GM18873 (cell line): ENCODE measurements around the gene EMCN.

Experiments
- ATAC-seq: cut with Tn5 transposase; IDR thresholded peaks from one replicate; pipeline ENCODE4 v1.9.1; 2021; ENCODE audit warnings: mild to moderate bottlenecking, moderate library complexity, moderate number of reproducible peaks; ENCODE audit not compliant: unreplicated experiment, low FRiP score

The EMCN gene

DNA sequence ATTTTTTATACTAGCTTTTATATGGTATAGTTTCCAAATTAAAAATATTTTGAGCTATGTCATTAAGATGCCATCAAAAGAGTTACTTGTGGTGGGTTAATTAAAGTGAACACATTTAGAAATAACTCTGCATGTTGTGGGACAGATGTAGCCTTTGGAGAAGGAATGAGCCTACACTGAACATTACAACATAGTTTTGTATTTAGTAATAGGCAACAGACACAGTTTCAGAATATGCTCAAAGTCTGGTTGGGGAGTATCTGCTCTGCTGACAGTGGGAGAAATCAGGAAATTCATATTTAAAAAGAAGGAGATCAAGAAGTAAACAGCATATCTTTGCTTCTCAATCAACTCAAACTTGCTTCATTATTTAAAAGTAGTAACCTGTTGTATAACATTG, 23.7 kb downstream of the EMCN start:
- ATAC-seq: no peak

DNA sequence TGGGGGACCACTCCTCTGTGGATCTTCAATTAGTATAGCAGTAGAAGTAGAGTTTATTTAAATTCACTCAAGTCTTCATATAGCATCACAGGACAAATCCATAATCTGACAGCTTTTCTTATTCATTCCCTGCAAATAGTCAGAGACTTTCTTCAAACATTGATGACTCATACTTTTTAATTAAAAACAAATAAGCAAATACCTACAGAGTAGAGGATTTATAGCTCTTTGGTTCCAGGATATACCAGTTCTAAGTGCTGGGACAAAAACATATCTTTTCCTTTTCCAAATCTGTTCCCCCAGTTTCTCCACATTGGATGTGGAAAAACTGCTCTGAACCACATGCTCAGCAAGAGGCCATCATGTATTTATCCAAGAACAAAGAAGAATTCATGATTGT, 24.1 kb downstream of the EMCN start:
- no peak for ATAC-seq

DNA sequence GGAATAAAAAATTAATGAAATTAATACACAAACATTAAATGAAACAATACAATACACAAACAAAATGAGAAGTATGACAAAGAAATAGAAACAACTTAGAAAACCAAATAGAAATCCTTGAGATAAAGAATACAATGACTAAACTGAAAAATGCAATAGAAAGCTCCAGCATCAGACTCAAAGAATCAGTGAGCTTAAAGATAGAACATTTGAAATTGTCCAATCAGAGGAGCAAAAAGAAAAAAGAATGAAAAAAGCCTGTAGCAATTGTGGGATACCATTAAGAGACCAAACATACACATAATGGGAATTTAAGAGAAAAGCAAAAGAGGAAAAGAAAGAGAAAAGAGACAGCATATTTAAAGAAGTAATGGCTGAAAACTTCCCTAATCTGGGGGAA, 25.7 kb downstream of the EMCN start:
- ATAC-seq: no peak

DNA sequence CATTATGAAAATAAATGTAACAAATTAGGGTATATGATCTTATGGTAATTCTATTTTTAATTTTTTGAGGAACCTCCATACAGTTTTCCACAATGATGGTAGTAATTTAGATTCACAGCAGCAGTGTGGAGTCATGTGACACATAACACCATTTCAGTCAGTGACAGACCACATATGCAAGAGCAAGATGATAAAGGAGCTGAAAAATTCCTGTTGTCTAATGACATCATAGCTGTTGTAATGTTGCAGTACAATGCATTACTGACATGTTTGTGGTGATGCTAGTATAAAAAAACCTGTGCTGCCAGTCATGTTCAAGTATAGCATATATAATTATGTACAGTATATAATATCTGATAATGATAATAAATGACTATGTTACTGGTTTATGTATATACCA, 28.5 kb downstream of the EMCN start:
- ATAC-seq: no peak

GRCh38 chr4:100486496-100486895, 31.3 kb downstream of the EMCN start:
- ATAC-seq: no peak

DNA sequence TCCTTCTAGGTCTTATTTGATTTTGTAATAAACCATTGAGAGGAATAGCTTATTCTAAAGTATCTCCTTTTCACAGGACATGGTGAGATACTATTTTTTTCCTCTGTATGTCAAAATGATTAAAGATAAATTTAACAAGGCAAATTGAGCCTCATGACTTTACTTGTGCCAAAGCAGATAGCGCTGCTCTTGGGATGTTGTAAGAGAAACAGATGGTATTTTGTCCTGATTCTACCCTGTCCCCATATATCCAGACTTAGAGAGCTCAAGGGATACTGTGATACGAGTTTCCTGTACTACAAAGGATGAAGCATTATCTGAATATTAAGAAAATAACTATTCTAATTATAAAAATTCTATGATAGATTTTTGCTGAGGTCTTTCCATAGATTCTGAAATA, 34.0 kb downstream of the EMCN start:
- no peak for ATAC-seq

GRCh38 chr4:100479971-100480370, 37.9 kb downstream of the EMCN start:
- ATAC-seq: no peak

DNA sequence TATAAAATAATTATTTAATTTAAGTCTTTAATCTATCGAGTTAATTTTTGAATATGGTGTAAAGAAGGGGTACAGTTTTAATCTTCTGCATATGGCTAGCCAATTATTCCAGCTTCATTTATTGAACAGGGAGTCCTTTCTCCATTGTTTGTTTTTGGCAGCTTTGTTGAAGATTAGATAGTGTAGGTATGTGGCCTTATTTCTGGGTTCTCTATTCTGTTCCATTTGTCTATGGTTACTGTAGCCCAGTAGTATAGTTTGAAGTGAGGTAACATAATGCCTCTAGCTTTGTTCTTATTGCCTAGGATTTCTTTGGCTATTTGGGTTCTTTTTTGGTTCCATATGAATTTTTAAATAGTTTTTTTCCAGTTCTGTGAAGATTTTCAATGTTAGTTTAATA, 48.3 kb downstream of the EMCN start:
- ATAC-seq: no peak

GRCh38 chr4:100466501-100466900, 51.3 kb downstream of the EMCN start:
- ATAC-seq: no peak

- ATAC-seq: no peak
Observed at GRCh38 chr4:100461807-100462605, 55.8 kb downstream of the EMCN start.

DNA sequence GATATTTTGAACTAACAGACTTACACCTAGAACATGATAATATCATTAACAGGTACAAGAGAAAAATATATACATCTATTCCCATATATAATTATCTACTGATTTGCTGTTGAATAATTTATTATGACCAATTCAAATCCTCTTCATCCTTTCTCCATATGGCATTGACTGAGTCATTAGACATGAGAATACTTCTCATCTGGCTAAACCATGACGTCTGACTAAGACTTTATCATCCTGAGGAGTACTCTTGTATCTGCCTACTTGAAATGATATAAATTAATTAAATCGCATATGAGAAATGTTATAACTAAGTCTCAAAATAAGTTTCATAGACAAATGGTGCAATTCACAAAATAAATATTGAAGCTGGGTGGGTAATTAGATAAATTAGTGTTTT, 67.4 kb downstream of the EMCN start:
- no peak for ATAC-seq

DNA sequence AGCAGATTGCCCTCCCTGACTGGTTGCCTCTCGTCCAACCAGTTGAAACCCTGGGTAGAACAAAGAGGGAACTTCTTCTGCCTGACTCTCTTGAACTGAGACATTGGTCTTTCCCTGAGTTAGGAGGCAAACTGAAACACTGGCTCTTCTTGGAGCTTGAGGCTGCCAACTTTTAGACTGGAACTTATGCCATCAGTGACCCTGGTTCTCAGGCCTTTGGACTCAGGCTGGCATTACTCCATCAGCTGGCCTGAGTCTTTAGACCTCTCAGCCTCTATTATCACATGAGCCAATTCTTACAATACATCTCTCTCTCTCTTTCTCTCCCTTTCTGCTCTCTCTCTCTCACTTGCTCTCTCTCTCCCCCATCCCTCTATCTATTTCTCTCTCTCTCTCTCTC, 86.4 kb downstream of the EMCN start:
- ATAC-seq: no peak

DNA sequence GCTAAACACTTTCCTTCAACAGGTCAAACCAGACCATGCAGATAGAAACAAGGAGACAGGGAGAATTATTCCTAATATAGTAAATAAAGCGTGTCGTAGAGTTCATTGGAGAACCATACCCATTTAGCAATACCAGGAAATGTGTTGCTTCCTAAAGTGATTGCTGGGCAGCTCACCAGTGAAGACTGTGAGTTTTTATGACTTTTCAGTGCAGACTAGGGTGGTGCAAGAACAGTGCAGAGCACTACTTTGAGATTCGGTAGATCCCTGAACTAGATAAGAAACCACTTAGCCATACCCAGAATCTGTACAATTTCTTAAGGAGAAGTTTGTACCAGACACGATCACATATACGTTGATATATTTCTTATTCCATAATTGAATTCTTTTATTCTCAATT, 87.4 kb downstream of the EMCN start:
- no peak for ATAC-seq

DNA sequence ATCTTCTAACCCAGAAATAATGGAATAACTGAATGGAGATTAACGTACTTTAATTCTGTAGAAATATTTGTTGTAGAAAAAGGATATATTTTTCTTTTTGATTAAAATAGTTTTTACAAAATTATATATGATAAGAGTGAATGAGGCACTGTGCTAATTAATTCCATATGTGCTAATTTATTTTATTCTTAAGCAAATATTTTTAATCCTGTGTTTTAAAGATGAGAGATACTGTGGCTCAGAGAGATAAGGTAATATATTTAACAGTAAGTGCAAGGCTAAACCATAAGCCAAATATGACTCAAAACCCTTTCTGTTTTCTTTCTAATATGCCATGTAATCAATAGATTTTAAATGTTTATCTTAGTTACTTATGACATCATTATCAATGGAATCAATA, 88.2 kb downstream of the EMCN start:
- ATAC-seq: no peak

- ATAC-seq: no peak
Observed at GRCh38 chr4:100428051-100428450, 89.8 kb downstream of the EMCN start.

GRCh38 chr4:100424376-100424775, 93.4 kb downstream of the EMCN start:
- no peak for ATAC-seq

DNA sequence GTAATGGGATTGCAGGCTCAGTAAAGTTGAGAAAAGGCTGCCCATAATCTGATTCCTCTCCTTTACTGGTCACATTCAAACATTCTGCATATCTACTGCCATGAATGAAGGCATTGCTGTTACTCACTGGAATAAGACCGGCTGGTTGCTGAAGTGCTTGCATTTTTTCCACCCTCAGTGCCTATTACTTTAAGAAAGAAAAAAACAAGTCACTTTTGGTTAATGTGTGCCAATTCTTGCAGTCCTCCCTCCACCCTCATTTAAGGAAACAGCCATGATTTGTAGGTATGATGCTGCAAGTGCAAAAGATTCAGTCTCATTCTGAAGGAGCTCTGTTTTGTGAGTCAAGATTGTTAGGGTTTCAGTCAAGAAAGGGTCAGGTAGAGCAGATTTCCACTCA, 94.9 kb downstream of the EMCN start:
- ATAC-seq: no peak

GRCh38 chr4:100421361-100421978, 96.4 kb downstream of the EMCN start:
- ATAC-seq: no peak

DNA sequence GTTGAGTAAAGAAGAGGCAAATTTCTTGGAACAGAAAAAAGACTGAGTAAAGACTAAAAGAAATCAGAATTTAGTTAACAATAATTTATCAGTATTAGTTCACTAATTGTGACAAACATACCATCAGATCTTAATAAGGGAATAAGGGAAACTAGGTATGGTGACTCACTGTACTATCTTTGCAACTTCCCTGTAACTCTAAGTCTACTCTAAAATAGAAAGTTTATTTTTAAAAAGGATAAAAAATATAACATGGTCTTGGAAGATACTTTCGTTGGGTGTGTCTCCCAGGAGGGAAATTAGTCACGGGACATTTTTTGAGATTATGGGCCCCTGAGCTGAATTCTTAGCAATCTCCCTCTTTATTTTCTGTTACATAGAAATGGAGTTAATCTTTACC, 97.3 kb downstream of the EMCN start:
- no peak for ATAC-seq

DNA sequence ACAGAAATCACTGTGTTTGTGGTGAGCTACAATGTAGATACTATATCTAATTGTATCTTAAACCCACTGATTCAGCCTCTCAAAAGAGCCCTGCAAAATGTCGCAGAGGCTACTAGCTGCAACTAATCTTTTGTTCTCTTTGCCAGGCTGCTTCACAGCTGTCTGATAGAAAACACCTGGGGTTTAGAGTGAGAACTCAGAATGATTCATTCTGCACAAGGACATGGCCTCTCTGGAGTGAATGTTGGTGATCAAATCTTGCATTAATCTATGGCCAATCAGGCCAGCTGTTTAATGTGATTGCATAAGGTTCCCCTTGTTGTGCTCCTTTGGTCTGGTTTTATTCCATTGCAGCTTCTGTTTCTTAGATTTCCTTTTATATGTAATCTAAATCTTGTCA, 100.3 kb downstream of the EMCN start:
- no peak for ATAC-seq

GRCh38 chr4:100414016-100414790, 103.6 kb downstream of the EMCN start:
- no peak for ATAC-seq

DNA sequence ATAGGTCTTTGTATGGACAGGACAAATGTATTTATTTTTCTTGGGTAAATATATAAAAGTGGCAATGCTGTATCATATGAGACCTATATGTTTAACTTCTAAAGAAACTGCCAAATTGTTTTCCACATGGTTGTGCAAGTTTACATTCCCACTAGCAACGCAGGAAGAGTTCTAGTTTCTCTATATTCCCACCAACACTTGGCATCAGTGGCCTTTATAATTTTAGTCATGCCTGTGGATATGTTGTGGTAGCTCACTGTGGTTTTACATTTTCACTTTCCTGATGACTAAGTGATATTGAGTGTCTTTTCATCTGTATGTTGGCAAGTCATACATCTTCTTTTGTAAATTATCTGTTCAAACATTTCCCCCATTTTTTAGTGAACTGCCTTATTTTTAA, 126.0 kb downstream of the EMCN start:
- ATAC-seq: no peak
